GM12801 (cell line): ENCODE results near the gene ZNF436.

Source experiments
- CTCF ChIP-seq: IDR thresholded peaks from one replicate; pipeline ENCODE4 v1.5.1; 2011; ENCODE audit warnings: control low read depth; ENCODE audit not compliant: insufficient read length; ENCODE audit errors: extremely low read depth

The ZNF436 gene

GRCh38 chr1:23322770-23323169 is 46.9 kb downstream of the ZNF436 start:
- TF ChIP-seq CTCF, result no peak
